ENCODE results near the gene FGD3. TPM values are rescaled to one million over a fixed set of nuclear protein-coding genes. Genes with fewer than 3 reads are reported as not detected.
"Not testable (repeated sequence)": the region's sequence is repeated elsewhere in the genome, so short reads cannot be mapped to it uniquely, and the experiment has no call there.

Gene FGD3
- total RNA-seq, 6 experiments from 2014 or later: 1.7 to 3.1 (median 2.4) TPM

DNA sequence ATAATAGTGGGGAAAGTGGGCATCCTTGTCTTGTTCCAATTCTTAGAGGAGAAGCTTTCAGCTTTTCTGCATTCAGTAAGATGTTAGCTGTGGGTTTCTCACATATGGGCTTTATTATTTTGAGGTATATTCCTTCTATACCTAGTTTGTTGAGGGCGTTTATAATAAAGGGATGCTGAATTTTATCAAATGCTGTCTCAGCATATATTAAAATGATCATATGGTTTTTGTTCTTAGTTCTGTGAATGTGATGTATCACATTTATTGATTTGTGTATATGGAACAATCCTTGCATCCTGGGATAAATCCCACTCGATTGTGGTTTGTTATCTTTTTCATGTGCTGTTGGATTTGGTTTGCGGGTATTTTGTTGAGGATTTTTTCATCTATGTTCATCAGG is 43.1 kb downstream of the FGD3 start:
- H3K27ac ChIP-seq: no peak overlapping the region
- intact Hi-C loops (cut with DNase I): no loop called here
- TF ChIP-seq CTCF (IDR thresholded peaks at IDR 0.05): no peak
- no peak for TF ChIP-seq POLR2A (IDR thresholded peaks at IDR 0.05)
- DNase-seq: no peak
- WGBS (ENCODE audit: insufficient coverage, low coverage, low lambda C conversion rate, missing lambda C conversion rate): 80% methylated on average over 3 of the region's 3 CpGs
- no peaks in the 10 kb centered on the region for H3K4me1 ChIP-seq
- ATAC-seq: no peak
- H3K9me3 ChIP-seq: no peaks in the 10 kb centered on the region
- H3K4me3 ChIP-seq: no peak overlapping the region
- H3K27me3 ChIP-seq: no peaks in the 10 kb centered on the region
- no peaks in the 10 kb centered on the region for H3K36me3 ChIP-seq

- DNase-seq (no peak), ATAC-seq (no peak)
- intact Hi-C loops (cut with DNase I): no loop called here
- no peak overlapping the region for H3K4me3 ChIP-seq
- H3K27me3 ChIP-seq: no peaks in the 10 kb centered on the region
- no peaks in the 10 kb centered on the region for H3K4me1 ChIP-seq
- H3K9me3 ChIP-seq: no peaks in the 10 kb centered on the region
- H3K27ac ChIP-seq: no peak overlapping the region
- 90% methylated on average over 2 of the region's 4 CpGs for WGBS (ENCODE audit: insufficient coverage, low coverage, low lambda C conversion rate, missing lambda C conversion rate)
- TF ChIP-seq CTCF (IDR thresholded peaks at IDR 0.05) (no peak), POLR2A (IDR thresholded peaks at IDR 0.05) (no peak)
- H3K36me3 ChIP-seq: no peaks in the 10 kb centered on the region
Observed at GRCh38 chr9:92992549-92992948, 45.2 kb downstream of the FGD3 start.

GRCh38 chr9:92998871-92999270 is 51.5 kb downstream of the FGD3 start:
- intact Hi-C loops (cut with DNase I); H3K9me3 ChIP-seq; DNase-seq; H3K4me1 ChIP-seq; ATAC-seq; H3K36me3 ChIP-seq; H3K27me3 ChIP-seq; H3K27ac ChIP-seq; H3K4me3 ChIP-seq: not testable (repeated sequence)
- WGBS (ENCODE audit: insufficient coverage, low coverage, low lambda C conversion rate, missing lambda C conversion rate): 50% methylated on average over 1 of the region's 10 CpGs

- no peaks in the 10 kb centered on the region for H3K9me3 ChIP-seq
- TF ChIP-seq CTCF (IDR thresholded peaks at IDR 0.05) (no peak), POLR2A (IDR thresholded peaks at IDR 0.05) (no peak)
- no peaks in the 10 kb centered on the region for H3K36me3 ChIP-seq
- no peak overlapping the region for H3K27ac ChIP-seq
- no peaks in the 10 kb centered on the region for H3K27me3 ChIP-seq
- intact Hi-C loops (cut with DNase I): loop anchor here in 1 of 2 donors (10.0 kb wide), 2 partner anchors 94 to 304 kb away; partner anchors contain the start of gene CARD19
- no peak overlapping the region for H3K4me3 ChIP-seq
- DNase-seq: no peak
- peaks cover 0 to 5% (median 0%) of the 10 kb centered on the region in 4 donors for H3K4me1 ChIP-seq
- 76% methylated on average over 2 of the region's 2 CpGs for WGBS (ENCODE audit: insufficient coverage, low coverage, low lambda C conversion rate, missing lambda C conversion rate)
- no peak for ATAC-seq
Observed at GRCh38 chr9:93001031-93001430, 53.7 kb downstream of the FGD3 start.

- ATAC-seq (no peak), DNase-seq (no peak)
- no peak for TF ChIP-seq POLR2A (IDR thresholded peaks at IDR 0.05)
- TF ChIP-seq CTCF (IDR thresholded peaks at IDR 0.05): no peak
- Histone ChIP-seq H3K36me3 (no peaks in the 10 kb centered on the region), H3K4me1 (peaks cover 0 to 5% (median 0%) of the 10 kb centered on the region in 4 donors), H3K9me3 (no peaks in the 10 kb centered on the region), H3K4me3 (no peak overlapping the region), H3K27me3 (no peaks in the 10 kb centered on the region), H3K27ac (no peak overlapping the region)
- intact Hi-C loops (cut with DNase I): loop anchor here in 1 of 2 donors (10.0 kb wide), 2 partner anchors 92 to 302 kb away; partner anchors contain the start of gene CARD19
- 61% methylated on average over 7 of the region's 8 CpGs for WGBS (ENCODE audit: insufficient coverage, low coverage, low lambda C conversion rate, missing lambda C conversion rate)
Observed at GRCh38 chr9:93002700-93003099, 55.4 kb downstream of the FGD3 start.

Measured in right lobe of liver (tissue), 6 donors.